AG04449 (cell line): ENCODE measurements around the gene CMTM5.
"Not testable (repeated sequence)": the region's sequence is repeated elsewhere in the genome, so short reads cannot be mapped to it uniquely, and the experiment has no call there.

Experiments
- CTCF ChIA-PET: fragments of 350-600 bp; formaldehyde crosslinking; extraction: SDS; loops from one replicate; lab custom pipeline; 2021; ENCODE audit warnings: antibody characterized with exemption; lab: Yijun Ruan, JAX
- POLR2A ChIA-PET: fragments of 400-600, 350-600 bp; formaldehyde crosslinking; extraction: SDS; loops from one replicate; lab custom pipeline; 2020; ENCODE audit warnings: antibody characterized with exemption, inconsistent platforms; lab: Yijun Ruan, JAX
- DNase-seq: peaks from one replicate; pipeline ENCODE4 v3.0.0-alpha.2; 2010; ENCODE audit warnings: low read depth, low spot score
- H3K4me3 ChIP-seq: 2 replicates; pipeline ENCODE4 v1.5.1; 2011; ENCODE audit warnings: low read depth, mild to moderate bottlenecking, control low read depth, low read length
- CTCF ChIP-seq: IDR thresholded peaks from one replicate; pipeline ENCODE4 v1.5.1; 2011; ENCODE audit warnings: mild to moderate bottlenecking, moderate library complexity, low read length, control low read depth, inconsistent platforms; ENCODE audit not compliant: insufficient read depth; ENCODE audit errors: missing control alignments

The CMTM5 gene

GRCh38 chr14:23392613-23393012 is 15.8 kb downstream of the CMTM5 start:
- TF ChIP-seq CTCF = no peak
- no peak overlapping the region for H3K4me3 ChIP-seq
- DNase-seq = no peak
- ChIA-PET POLR2A (no interaction called here), CTCF (interaction anchor here (5.1 kb wide), 1 partner anchor 13 kb away, joined by 45 read pairs; no protein-coding TSS in a partner anchor)

GRCh38 chr14:23396126-23396525 is 19.3 kb downstream of the CMTM5 start:
- ChIA-PET CTCF (interaction anchor here (5.1 kb wide), 1 partner anchor 17 kb away, joined by 45 read pairs; no protein-coding TSS in a partner anchor), POLR2A (no interaction called here)
- TF ChIP-seq CTCF = no peak
- H3K4me3 ChIP-seq = no peak overlapping the region
- DNase-seq = no peak

- ChIA-PET CTCF (interaction anchor here (1.2 kb wide), 1 partner anchor 17 kb away, joined by 7 read pairs; no protein-coding TSS in a partner anchor), POLR2A (no interaction called here)
- TF ChIP-seq CTCF = no peak
- DNase-seq = no peak
- H3K4me3 ChIP-seq = no peak overlapping the region
Measured at GRCh38 chr14:23396781-23397407, 20.0 kb downstream of the CMTM5 start.

GRCh38 chr14:23398348-23398747 is 21.5 kb downstream of the CMTM5 start:
- POLR2A ChIA-PET = no interaction called here
- no peak overlapping the region for H3K4me3 ChIP-seq
- CTCF ChIA-PET = no interaction called here
- DNase-seq = no peak
- no peak for TF ChIP-seq CTCF

GRCh38 chr14:23399136-23399535 is 22.3 kb downstream of the CMTM5 start:
- ChIA-PET CTCF (no interaction called here), POLR2A (no interaction called here)
- DNase-seq = no peak
- H3K4me3 ChIP-seq = no peak overlapping the region
- no peak for TF ChIP-seq CTCF

GRCh38 chr14:23399591-23399990 is 22.7 kb downstream of the CMTM5 start:
- no peak for DNase-seq
- ChIA-PET POLR2A (no interaction called here), CTCF (no interaction called here)
- TF ChIP-seq CTCF = no peak
- no peak overlapping the region for H3K4me3 ChIP-seq

GRCh38 chr14:23400496-23401149 is 23.8 kb downstream of the CMTM5 start:
- DNase-seq, POLR2A ChIA-PET, H3K4me3 ChIP-seq, CTCF ChIA-PET: not testable (repeated sequence)
